ENCODE measurements around the gene PPIL1.
A peak's percentile ranks its signal among the peaks of the same experiment; 100 is the strongest.
"Not testable (repeated sequence)": the region's sequence is repeated elsewhere in the genome, so short reads cannot be mapped to it uniquely, and the experiment has no call there.

The PPIL1 gene

DNA sequence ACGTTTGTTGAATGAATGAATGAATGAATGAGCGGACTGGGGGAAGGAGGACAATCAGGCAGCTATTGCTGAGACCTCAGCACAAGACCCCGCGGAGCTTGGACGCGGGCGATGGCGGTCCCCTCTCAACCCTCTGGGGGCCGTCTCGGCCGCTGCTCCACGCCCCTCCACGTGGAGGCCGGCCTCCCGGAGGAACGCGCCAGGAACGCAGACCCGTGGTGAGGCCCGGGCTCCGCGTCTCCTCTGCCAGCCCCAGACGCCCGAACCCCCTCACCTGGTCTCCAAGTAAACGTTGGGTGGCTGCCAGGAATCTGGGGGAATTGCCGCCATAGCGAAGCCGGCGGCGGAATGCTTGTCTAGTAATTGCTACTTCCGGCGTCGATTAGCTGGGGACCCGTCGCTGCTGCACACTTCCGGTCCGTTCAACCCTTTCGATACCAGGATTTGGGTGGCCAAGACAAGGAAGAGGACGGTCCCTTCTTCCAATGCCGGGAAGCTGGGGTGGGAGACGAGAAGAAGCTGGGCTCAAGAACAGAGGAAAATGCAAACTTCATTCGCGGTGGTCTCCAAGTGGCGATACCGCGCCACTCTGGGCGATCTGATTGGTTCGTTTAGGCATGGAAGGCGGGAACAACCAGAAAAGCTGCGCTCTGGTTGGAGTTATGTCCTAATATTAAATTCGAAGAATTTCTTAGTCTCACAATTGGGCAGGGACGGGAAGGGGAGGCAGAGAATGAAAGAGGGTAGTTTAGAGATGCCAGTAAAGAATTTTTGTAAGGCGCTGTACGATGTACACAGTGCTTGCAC, at the start of gene PPIL1:
PPIL1 (minus strand) TSS at position 361 of the 807 bp plus-strand sequence; CDS start at position 330, 31 bp downstream.
- DNase-seq, result peak; percentile 93

DNA sequence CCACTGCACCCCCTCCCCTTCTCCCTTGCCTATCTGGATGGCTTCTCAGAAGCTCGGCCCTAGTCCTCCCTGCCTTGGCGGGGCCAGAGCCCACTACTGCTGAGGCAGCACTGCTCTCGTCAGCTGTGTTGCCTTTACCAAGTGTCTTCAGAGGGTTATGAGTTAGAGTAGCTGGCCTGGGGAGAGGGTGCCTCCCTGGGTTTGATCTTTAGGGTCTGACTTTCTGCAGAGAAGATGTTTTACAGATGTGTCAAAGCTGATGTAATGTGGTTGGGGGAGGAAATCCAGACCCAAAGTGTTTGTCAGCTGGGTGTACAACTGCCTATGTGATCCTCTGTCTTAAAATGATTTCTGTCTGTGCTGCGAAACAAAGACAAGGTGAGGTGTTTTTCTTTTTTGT, 49.5 kb upstream of the PPIL1 start:
- no peak for DNase-seq

GRCh38 chr6:36920546-36920945, 45.9 kb upstream of the PPIL1 start:
- DNase-seq, result no peak

GRCh38 chr6:36920049-36920448, 45.4 kb upstream of the PPIL1 start:
- no peak for DNase-seq

DNA sequence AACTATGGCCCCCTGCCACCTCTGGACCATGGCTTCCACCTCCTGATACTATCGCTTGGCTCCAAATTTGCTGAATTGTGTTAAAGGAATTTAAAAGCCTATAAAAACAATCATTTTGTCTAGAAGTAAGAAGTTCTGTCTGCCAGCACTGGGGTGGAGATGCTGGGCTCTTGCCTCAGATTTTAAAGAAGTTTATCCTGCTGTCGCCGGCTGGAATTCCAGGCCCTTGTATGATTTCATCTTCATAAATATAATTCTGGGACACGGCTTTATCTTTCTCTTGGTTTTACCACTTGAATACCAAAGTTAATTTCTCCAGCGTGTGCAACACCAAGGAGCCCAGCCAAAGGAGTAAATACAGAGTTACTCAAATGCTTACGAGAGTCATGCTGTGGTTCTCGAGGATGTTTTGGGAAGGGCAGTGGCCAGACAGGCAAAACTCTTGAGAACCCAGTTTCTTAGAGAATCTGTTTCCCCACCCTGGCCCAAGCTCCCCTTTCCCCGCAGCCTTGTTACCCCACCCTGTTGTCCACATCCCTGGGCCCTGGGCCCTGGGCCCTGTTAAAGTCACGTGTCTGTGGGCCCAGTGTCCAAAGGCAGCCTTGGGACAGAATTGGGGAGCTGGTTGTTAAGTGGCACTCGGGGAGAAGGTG, 43.1 kb upstream of the PPIL1 start:
- no peak for DNase-seq

DNA sequence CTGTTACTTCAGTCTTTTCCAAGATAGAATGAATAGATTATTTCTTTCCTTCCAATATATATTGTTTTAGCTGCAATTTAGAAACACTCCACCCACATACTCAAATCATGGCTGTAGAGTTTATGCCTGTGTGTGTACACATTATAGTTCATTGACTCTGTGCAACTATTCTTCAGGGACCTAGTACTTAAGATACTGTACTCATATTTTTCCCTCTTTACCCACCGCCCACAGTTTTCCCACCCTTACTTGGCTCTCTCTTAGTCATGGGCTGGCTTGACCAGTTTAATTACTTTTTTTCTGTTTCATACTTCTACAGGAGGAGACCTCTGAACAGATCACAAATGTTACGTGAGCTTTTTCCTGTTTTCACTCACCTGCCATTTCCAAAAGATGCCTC, 41.5 kb upstream of the PPIL1 start:
- DNase-seq, result no peak

DNA sequence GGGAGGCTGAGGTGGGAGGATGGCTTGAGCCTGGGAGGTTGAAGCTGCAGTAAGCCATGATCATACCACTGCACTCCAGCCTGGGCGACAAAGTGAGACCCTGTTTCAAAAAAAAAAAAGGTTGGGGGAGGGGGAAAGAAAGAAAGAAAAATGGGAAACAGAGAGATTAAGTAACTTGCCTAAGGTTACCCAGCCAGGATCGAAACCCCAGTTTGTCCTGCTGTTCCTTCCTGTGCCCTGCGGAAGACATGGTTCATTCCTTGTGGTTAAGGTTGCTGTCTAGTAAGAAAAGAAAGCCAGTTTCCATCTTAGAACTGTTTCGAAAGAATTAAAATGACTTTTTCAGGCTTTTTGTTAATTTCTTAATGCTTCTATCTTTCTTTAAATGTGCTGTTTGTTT, 41.0 kb upstream of the PPIL1 start:
- DNase-seq, result no peak

- no peak for DNase-seq
Observed at GRCh38 chr6:36914227-36914794, 39.7 kb upstream of the PPIL1 start.

GRCh38 chr6:36913082-36913481, 38.5 kb upstream of the PPIL1 start:
- no peak for DNase-seq

GRCh38 chr6:36912586-36912985, 38.0 kb upstream of the PPIL1 start:
- no peak for DNase-seq

DNA sequence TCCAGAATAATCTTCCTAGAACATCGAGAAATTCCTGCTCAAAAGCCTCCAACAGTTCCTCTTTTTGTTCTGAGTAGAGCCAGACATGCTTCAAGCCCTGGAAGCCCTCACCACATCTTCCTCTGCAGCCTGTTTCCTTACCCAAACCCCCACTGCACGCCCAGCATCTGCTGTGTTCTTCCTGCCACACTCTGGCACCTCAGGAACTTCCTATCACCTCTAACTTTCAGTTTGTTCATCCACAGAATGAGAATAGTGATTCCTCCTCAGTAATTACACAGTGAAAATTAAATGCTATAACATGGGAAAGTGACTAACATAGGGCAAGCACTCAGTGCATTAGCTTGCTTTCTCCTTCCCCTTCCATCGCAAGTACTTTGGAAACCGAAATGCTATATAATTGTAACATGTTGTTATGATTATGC, 37.4 kb upstream of the PPIL1 start:
- DNase-seq, result no peak

- no peak for DNase-seq
Observed at GRCh38 chr6:36908747-36909146, 34.1 kb upstream of the PPIL1 start.

GRCh38 chr6:36907781-36908180, 33.2 kb upstream of the PPIL1 start:
- DNase-seq, result no peak

GRCh38 chr6:36906539-36907325, 32.1 kb upstream of the PPIL1 start:
- DNase-seq, result no peak

GRCh38 chr6:36904851-36905393, 30.3 kb upstream of the PPIL1 start:
- no peak for DNase-seq

GRCh38 chr6:36904114-36904513, 29.5 kb upstream of the PPIL1 start:
- DNase-seq, result no peak

- DNase-seq, result no peak
Observed at GRCh38 chr6:36897609-36898008, 23.0 kb upstream of the PPIL1 start.

DNA sequence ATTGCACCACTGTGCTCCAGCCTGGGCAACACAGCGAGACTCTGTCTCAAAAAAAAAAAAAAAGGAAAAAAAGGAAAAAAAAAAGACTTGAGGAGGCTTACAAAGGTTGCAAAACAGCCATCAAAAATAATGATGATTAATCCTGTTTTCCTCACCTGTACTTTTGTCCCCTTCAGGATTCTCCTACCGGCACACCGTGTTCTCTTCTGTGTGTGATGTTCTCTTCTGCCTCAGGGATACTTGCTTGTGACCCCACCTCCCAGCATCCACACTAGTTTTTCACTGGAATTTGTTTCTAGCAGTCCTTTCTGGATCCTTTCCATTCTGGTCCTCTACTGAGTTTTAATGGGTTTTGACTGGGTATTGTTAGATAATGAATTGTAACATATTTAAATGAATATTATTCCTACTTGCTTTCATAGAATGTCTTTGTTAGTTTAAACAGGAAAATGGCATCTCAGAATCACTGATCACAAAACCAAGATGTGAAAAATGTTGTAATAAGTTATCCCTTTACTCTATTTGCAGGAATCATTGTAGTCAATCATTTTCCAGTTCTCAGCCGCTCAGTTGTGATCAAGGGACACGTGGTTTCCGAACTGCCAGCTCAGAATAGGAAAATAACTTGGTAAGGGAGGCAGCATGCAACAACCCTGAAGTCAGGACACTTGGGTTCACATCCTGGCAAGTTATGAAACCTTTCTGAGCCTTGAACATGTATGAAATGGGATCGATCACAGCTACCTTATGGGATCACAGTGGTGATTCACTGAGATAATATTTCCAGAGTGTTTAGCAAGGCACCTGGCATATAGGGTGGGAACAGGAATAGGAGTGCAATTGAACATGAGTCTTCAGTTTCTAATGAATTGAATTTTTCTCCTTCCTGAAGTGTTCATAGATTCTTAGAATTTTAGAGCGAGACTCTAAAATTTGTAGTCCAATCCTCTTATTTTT, 19.7 kb upstream of the PPIL1 start:
- no peak for DNase-seq

GRCh38 chr6:36891153-36891552, 16.6 kb upstream of the PPIL1 start:
- not testable (repeated sequence) for DNase-seq

- no peak for DNase-seq
Observed at GRCh38 chr6:36890112-36890663, 15.6 kb upstream of the PPIL1 start.

Data from SHP77 treated with DMSO at 0.1 percent for 48 hours (cell line).